Hepatocyte (in vitro differentiated cells): ENCODE data around the gene EEF1AKMT1. TPM values are rescaled to one million over a fixed set of nuclear protein-coding genes. Genes with fewer than 3 reads are reported as not detected.

Experiments
- DNase-seq: peaks from one replicate; pipeline ENCODE4 v3.0.0-alpha.2; 2016; ENCODE audit warnings: low spot score
- H2AFZ ChIP-seq: fragments of 200-600 bp; sonication (generic); 2 replicates; pipeline ENCODE4 v1.6.0; 2016; ENCODE audit warnings: antibody characterized with exemption, mild to moderate bottlenecking
- H3K27ac ChIP-seq: fragments of 200-600 bp; sonication (generic); 2 replicates; pipeline ENCODE4 v1.5.1; 2016; ENCODE audit warnings: mild to moderate bottlenecking
- H3K27me3 ChIP-seq: fragments of 200-600 bp; sonication (generic); 2 replicates; pipeline ENCODE4 v1.6.1; 2016
- H3K36me3 ChIP-seq: fragments of 200-600 bp; sonication (generic); replicated peaks from 2 replicates; pipeline ENCODE4 v1.5.1; 2016; ENCODE audit warnings: low read depth; ENCODE audit not compliant: insufficient read depth
- H3K4me1 ChIP-seq: fragments of 200-600 bp; sonication (generic); 2 replicates; pipeline ENCODE4 v1.5.1; 2016; ENCODE audit warnings: mild to moderate bottlenecking, moderate library complexity; ENCODE audit not compliant: insufficient read depth
- H3K4me2 ChIP-seq: fragments of 200-600 bp; sonication (generic); 2 replicates; pipeline ENCODE4 v1.6.0; 2016
- H3K4me3 ChIP-seq: fragments of 200-600 bp; sonication (generic); 2 replicates; pipeline ENCODE4 v1.5.1; 2016; ENCODE audit warnings: mild to moderate bottlenecking
- H3K79me2 ChIP-seq: fragments of 200-600 bp; sonication (generic); 2 replicates; pipeline ENCODE4 v1.6.0; 2017; ENCODE audit warnings: mild to moderate bottlenecking
- H3K9me2 ChIP-seq: fragments of 200-600 bp; sonication (generic); replicated peaks from 2 replicates; pipeline ENCODE4 v1.6.0; 2017; ENCODE audit warnings: mild to moderate bottlenecking; ENCODE audit not compliant: insufficient read depth
- H3K9me3 ChIP-seq: fragments of 200-600 bp; sonication (generic); 2 replicates; pipeline ENCODE4 v1.5.1; 2016; ENCODE audit warnings: low read depth, mild to moderate bottlenecking
- H4K20me1 ChIP-seq: fragments of 200-600 bp; sonication (generic); 2 replicates; pipeline ENCODE4 v1.6.0; 2016; ENCODE audit warnings: mild to moderate bottlenecking; ENCODE audit not compliant: insufficient read depth, poor library complexity, severe bottlenecking
- EZH2 ChIP-seq: fragments of 200-600 bp; sonication (generic); IDR thresholded peaks from 2 replicates; pipeline ENCODE4 v1.6.1; 2016; ENCODE audit warnings: antibody characterized with exemption, mild to moderate bottlenecking, borderline replicate concordance
- EZH2phosphoT487 ChIP-seq: fragments of 200-600 bp; sonication (generic); IDR thresholded peaks from one replicate; pipeline ENCODE4 v1.6.1; 2018; ENCODE audit warnings: antibody characterized with exemption, mild to moderate bottlenecking, low read depth, moderate library complexity; ENCODE audit not compliant: unreplicated experiment, severe bottlenecking
- WGBS: methylation state at CpG from one replicate; pipeline ENCODE4 v1.1.6; 2016; ENCODE audit warnings: low lambda C conversion rate; ENCODE audit errors: missing lambda C conversion rate; 5-methylcytosine and 5-hydroxymethylcytosine counted together
- polyA plus RNA-seq: library from polyadenylated mRNA; unstranded; fragments of >200 nt; fragmentation: Nextera tagmentation; extraction: Ambion mirVana; gene quantifications from 2 replicates; pipeline ENCODE4 v1.2.1, GENCODE V29; 2016
- total RNA-seq: library from RNA; depleted of rRNA; stranded (reverse); fragments of >200 nt; gene quantifications from 2 replicates; pipeline ENCODE4 v1.2.3, GENCODE V29; 2014
- TF ChIP-seq, protein P1 (sequence below): fragments of 200-600 bp; sonication (generic); IDR thresholded peaks from 2 replicates; pipeline ENCODE4 v1.5.1; 2016; ENCODE audit warnings: antibody characterized with exemption, mild to moderate bottlenecking; ENCODE audit not compliant: poor library complexity

Gene EEF1AKMT1
- total and polyA plus RNA-seq, 2 experiments from 2014 or later = 9.2 to 13.6 TPM

- peaks cover 5% of the 10 kb centered on the region for H3K4me1 ChIP-seq
- no peaks in the 10 kb centered on the region for H3K9me2 ChIP-seq
- H3K27me3 ChIP-seq = no peaks in the 10 kb centered on the region
- H3K4me2 ChIP-seq = no peak overlapping the region
- TF ChIP-seq, protein P1, sequence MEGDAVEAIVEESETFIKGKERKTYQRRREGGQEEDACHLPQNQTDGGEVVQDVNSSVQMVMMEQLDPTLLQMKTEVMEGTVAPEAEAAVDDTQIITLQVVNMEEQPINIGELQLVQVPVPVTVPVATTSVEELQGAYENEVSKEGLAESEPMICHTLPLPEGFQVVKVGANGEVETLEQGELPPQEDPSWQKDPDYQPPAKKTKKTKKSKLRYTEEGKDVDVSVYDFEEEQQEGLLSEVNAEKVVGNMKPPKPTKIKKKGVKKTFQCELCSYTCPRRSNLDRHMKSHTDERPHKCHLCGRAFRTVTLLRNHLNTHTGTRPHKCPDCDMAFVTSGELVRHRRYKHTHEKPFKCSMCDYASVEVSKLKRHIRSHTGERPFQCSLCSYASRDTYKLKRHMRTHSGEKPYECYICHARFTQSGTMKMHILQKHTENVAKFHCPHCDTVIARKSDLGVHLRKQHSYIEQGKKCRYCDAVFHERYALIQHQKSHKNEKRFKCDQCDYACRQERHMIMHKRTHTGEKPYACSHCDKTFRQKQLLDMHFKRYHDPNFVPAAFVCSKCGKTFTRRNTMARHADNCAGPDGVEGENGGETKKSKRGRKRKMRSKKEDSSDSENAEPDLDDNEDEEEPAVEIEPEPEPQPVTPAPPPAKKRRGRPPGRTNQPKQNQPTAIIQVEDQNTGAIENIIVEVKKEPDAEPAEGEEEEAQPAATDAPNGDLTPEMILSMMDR = no peak
- H2AFZ ChIP-seq = no peak overlapping the region
- H3K27ac ChIP-seq = no peak overlapping the region
- WGBS = 99% methylated on average over 7 of the region's 7 CpGs
- no peaks in the 10 kb centered on the region for H4K20me1 ChIP-seq
- DNase-seq = no peak
- H3K79me2 ChIP-seq = no peaks in the 10 kb centered on the region
- no peak overlapping the region for H3K4me3 ChIP-seq
- no peaks in the 10 kb centered on the region for H3K9me3 ChIP-seq
- peaks cover 5% of the 10 kb centered on the region for H3K36me3 ChIP-seq
Observed at GRCh38 chr13:20812890-20813289, 39.1 kb upstream of the EEF1AKMT1 start.

GRCh38 chr13:20810808-20811207 lies 37.0 kb upstream of the EEF1AKMT1 start:
- 80% methylated on average over 2 of the region's 2 CpGs for WGBS
- no peak overlapping the region for H3K4me2 ChIP-seq
- no peak overlapping the region for H2AFZ ChIP-seq
- H3K79me2 ChIP-seq = no peaks in the 10 kb centered on the region
- no peak overlapping the region for H3K27ac ChIP-seq
- H3K9me3 ChIP-seq = no peaks in the 10 kb centered on the region
- peaks cover 5% of the 10 kb centered on the region for H3K36me3 ChIP-seq
- H3K4me3 ChIP-seq = no peak overlapping the region
- H4K20me1 ChIP-seq = no peaks in the 10 kb centered on the region
- H3K4me1 ChIP-seq = peaks cover 5% of the 10 kb centered on the region
- no peak for DNase-seq
- H3K9me2 ChIP-seq = no peaks in the 10 kb centered on the region
- no peaks in the 10 kb centered on the region for H3K27me3 ChIP-seq
- TF ChIP-seq EZH2 = no peak
- no peak for TF ChIP-seq EZH2phosphoT487

GRCh38 chr13:20808874-20809273 lies 35.1 kb upstream of the EEF1AKMT1 start:
- Histone ChIP-seq H3K9me2 (no peaks in the 10 kb centered on the region), H3K36me3 (peaks cover 5% of the 10 kb centered on the region), H3K9me3 (no peaks in the 10 kb centered on the region), H3K4me1 (peaks cover 5% of the 10 kb centered on the region), H3K4me3 (no peak overlapping the region), H2AFZ (no peak overlapping the region), H3K79me2 (no peaks in the 10 kb centered on the region), H3K4me2 (no peak overlapping the region), H3K27me3 (no peaks in the 10 kb centered on the region), H4K20me1 (no peaks in the 10 kb centered on the region), H3K27ac (no peak overlapping the region)
- WGBS = 92% methylated on average over 4 of the region's 4 CpGs
- DNase-seq = no peak
- no peak for TF ChIP-seq EZH2
- TF ChIP-seq, protein P1 = no peak
- no peak for TF ChIP-seq EZH2phosphoT487

DNA sequence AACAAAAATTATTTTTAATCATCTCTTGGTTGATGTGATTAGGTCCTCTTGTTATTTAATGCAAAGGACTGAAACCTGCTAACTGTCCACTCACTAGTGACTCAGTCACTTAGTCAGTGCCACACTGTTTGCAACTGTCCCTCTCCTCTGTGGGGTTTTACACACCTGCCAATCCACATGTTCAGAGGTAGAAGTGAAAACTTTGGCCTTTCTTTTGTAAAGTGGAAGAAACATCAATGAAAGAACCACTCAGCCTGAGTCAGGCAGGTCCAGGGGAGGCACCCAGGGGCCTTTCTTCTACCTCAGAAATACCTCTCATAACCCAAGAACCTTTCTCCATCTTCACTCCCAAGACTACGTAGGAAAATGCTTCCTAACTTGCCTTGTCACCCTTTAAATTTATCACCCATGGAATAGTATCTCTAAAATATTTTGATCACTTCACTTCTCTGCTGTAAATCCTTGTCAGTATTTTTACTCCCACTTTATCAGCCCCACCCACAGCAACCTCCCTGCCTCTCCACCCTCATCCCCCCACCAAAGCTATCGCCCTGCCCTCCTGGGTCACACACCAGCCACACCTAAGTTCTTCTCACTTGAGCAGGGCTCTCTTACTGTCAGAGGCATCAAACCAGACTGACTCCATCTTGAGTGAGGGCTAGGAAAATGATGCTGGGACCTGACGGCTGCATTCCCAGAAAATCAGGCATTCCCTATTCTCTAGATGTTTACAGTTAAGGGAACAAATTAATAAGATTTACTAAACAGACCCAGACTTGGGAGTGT lies 29.6 kb upstream of the EEF1AKMT1 start:
- H3K4me3 ChIP-seq = no peak overlapping the region
- H3K4me2 ChIP-seq = no peak overlapping the region
- H2AFZ ChIP-seq = no peak overlapping the region
- H3K27ac ChIP-seq = no peak overlapping the region
- H3K9me2 ChIP-seq = no peaks in the 10 kb centered on the region
- WGBS = 81% methylated on average over 3 of the region's 3 CpGs
- no peaks in the 10 kb centered on the region for H3K4me1 ChIP-seq
- H3K36me3 ChIP-seq = peaks cover 4% of the 10 kb centered on the region
- no peaks in the 10 kb centered on the region for H3K9me3 ChIP-seq
- H3K79me2 ChIP-seq = no peaks in the 10 kb centered on the region
- TF ChIP-seq EZH2 = no peak
- TF ChIP-seq EZH2phosphoT487 = no peak
- TF ChIP-seq, protein P1 = no peak
- no peaks in the 10 kb centered on the region for H4K20me1 ChIP-seq
- no peak for DNase-seq
- H3K27me3 ChIP-seq = no peaks in the 10 kb centered on the region
